ENCODE data around the gene SUCNR1.
A peak's percentile ranks its signal among the peaks of the same experiment; 100 is the strongest.
"Not testable (repeated sequence)": the region's sequence is repeated elsewhere in the genome, so short reads cannot be mapped to it uniquely, and the experiment has no call there.

Gene SUCNR1

DNA sequence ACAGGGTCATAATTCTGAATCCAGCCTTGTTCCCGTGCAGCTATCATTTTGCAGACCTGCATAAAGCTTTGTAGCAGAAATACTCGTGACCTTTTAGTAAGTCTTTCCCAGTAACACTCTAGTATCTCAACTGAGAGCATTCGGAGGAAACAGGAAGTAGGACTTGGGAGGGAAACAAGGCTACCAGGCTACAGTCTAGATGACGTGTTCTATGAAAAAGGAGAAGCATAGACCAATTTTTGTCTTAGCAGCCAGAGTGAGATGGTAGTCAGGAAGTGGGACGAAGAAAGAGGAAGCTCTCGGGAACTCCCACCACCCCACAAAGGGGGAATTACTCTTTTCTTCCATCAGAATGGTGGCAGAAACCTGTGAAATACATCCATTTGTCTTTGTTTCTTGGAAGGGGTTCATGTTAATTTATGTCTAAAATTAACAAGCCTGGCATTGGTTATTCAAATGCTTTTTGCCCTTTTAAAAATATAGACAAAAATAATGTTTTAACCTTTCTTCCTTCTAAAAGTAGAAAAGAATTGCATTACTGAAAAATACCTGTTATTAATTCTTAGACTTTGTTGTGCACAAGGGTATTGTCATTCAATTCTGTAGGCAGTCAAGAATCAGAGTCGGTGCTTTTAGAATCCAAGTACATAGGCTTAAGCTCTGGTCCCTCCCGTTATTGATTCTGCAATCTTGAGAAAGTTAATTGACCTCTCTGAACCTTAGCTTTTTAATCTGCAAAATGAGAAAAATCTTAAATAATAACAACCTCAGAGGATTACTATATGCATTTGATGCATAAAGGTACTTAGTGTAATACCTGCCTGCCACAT is 1.6 kb upstream of the SUCNR1 start:
- DNase-seq (ENCODE audit: low spot score): no peak

- not testable (repeated sequence) for DNase-seq (ENCODE audit: low spot score)
These were observed 636 bp downstream of the SUCNR1 start for GRCh38 chr3:151874079-151874478.

GRCh38 chr3:151875759-151876158 is 2.3 kb downstream of the SUCNR1 start:
- peak; percentile 15 for DNase-seq (ENCODE audit: low spot score)

GRCh38 chr3:151877269-151877668 is 3.8 kb downstream of the SUCNR1 start:
- no peak for DNase-seq (ENCODE audit: low spot score)

- DNase-seq (ENCODE audit: low spot score): no peak
These were observed 5.0 kb downstream of the SUCNR1 start for GRCh38 chr3:151878465-151878864.

- DNase-seq (ENCODE audit: low spot score): no peak
These were observed 5.6 kb downstream of the SUCNR1 start for GRCh38 chr3:151879037-151879436.

GRCh38 chr3:151879679-151880415 is 6.4 kb downstream of the SUCNR1 start:
- DNase-seq (ENCODE audit: low spot score): no peak

GRCh38 chr3:151880416-151880690 is 6.9 kb downstream of the SUCNR1 start:
- no peak for DNase-seq (ENCODE audit: low spot score)

DNA sequence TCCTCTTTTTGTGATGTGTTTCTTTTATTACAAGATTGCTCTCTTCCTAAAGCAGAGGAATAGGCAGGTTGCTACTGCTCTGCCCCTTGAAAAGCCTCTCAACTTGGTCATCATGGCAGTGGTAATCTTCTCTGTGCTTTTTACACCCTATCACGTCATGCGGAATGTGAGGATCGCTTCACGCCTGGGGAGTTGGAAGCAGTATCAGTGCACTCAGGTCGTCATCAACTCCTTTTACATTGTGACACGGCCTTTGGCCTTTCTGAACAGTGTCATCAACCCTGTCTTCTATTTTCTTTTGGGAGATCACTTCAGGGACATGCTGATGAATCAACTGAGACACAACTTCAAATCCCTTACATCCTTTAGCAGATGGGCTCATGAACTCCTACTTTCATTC is 7.7 kb downstream of the SUCNR1 start:
- DNase-seq (ENCODE audit: low spot score): no peak

- DNase-seq (ENCODE audit: low spot score): not testable (repeated sequence)
These were observed 12.0 kb downstream of the SUCNR1 start for GRCh38 chr3:151885397-151885796.

DNA sequence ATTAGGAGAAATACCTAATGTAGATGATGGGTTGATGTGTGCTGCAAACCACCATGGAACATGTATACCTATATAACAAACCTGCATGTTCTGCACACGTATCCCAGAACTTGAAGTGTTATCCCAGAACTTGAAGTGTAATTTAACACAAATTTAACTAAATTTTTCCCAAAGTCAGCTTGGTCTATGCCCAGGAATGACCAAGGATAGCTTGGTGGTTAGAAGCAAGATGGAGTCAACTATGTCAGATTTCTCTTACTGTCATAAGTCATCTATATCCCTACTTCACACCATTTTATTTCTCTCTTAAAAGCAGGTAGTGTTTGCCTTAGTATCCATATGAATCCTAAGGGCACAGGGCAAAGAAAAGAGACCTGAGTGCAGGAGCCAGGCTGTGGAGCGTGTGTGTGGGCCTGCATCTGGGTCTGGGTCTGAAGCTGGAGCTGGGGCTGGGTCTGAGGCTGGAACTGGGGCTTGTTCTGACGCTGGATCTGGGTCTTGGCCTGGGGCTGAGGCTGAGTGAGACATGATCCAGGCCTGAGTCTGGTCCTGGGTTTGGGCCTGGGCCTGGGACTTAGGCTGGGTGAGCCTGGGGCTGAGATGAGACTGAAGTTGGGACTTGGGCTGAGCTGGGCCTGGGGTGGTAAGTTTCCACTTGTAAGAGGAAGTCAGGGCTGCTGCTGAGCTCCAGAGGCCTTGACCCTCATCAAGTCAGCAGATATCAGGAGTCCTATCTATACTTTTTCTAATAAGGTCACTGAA is 14.2 kb downstream of the SUCNR1 start:
- DNase-seq (ENCODE audit: low spot score): not testable (repeated sequence)

- no peak for DNase-seq (ENCODE audit: low spot score)
These were observed 17.3 kb downstream of the SUCNR1 start for GRCh38 chr3:151890721-151891141.

DNA sequence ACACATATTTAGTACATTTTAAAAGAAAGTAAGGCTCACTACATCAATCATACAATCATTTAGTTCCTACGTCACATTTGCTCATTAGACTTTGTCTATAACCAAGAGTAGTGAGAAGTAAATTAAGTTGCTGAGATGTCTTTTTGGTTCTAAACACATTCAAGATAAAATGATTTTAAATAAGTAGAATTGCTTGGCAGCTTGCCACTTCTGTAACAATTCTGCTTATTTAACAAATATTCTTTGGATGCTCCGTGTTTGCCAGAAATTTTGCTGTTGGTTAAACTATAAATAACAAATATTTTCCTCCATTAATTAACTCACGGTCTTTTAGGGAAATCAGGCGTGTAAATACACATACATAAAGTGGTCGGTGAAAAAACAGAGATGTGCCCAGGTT is 18.3 kb downstream of the SUCNR1 start:
- DNase-seq (ENCODE audit: low spot score): no peak

DNA sequence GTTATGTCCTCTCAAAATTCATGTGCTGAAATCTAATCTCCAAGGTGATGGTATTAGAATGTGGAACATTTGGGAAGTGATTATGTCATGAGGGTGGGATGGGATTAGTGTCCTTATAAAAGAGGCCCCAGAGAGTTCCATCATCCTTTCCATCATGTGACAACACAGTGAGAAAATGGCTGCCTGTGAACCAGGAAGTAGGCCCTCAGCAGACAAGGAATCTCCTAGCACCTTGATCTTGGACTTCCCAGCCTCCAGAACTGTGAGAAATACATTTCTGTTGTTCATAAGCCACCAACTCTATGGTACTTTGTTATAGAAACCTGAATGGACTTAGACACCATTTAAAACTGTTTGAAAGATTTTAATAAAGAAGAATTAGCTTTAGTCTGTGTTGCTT is 20.8 kb downstream of the SUCNR1 start:
- no peak for DNase-seq (ENCODE audit: low spot score)

DNA sequence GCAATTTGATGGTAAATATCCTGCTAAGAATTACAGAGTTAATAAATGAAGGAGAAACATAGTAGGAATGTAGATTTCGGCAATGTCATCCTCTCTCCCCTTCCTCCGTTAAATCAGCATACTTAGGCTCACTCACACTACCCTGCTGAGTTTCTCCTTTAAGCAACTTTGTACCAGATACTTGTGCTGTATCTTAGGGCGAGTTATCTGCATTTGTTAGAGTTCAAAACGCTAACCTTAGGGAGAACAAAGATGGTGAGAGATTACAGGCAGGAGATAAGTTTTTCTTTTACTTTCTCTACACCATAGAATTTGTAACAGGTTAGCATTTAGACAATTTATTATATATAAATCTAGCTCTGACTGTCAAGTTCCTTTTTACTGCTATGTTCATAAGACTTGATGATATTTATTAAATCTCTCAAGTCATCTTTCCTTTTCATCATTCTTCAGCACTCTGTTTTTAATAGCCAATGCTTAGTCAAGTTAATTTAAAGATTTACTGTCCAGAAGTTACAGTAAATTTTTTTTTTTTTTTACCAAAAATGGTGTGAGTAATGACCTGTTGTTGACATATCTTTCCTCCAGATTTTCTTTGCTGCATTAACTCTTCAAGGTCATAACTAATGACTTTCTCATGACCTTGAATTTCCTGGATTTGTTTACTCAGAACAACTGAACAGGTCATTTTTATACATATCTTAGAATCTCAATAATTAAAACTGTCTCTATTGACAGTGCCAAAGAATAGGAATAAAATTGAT is 22.2 kb downstream of the SUCNR1 start:
- DNase-seq (ENCODE audit: low spot score): no peak

DNA sequence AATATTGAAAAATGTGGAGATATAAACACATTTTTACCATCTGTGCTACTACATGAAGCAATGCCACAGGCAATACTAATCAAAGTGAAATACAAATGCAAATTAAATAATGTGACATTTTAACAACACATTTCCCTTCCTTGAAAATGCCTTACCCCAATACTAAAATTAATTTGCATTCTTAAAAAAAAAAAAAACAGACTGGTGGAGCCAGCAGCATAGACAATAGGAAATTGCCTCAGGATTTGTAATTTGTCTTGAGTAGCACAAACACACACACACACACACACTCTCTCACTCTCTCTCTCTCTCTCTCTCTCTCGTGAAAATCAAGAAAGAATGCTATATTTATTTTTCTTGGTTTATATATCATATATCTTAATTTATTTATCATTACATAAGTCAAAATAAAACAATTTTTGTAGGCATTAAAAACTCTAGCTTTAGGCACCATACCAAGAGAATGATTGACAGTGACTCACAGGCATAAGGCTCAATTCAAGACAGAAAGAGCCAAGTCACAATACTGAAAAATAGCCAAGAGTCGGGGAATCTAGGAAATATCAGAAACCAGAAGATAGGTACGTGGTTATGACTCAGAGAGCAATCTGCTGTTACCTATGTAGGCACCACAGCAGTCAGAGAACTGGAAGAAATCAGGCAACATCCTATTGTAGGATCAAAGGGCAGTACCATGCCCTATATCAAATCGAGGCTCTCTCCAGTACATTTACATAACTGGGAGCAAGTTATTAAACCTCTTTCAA is 23.0 kb downstream of the SUCNR1 start:
- DNase-seq (ENCODE audit: low spot score): no peak

- not testable (repeated sequence) for DNase-seq (ENCODE audit: low spot score)
These were observed 24.7 kb downstream of the SUCNR1 start for GRCh38 chr3:151898121-151898520.

GRCh38 chr3:151898564-151899261 is 25.3 kb downstream of the SUCNR1 start:
- DNase-seq (ENCODE audit: low spot score): not testable (repeated sequence)

- no peak for DNase-seq (ENCODE audit: low spot score)
These were observed 26.6 kb downstream of the SUCNR1 start for GRCh38 chr3:151899996-151900395.

- no peak for DNase-seq (ENCODE audit: low spot score)
These were observed 27.0 kb downstream of the SUCNR1 start for GRCh38 chr3:151900460-151900859.
